ENCODE results near the gene NR3C1. TPM values are rescaled to one million over a fixed set of nuclear protein-coding genes. Genes with fewer than 3 reads are reported as not detected.
A peak's percentile ranks its signal among the peaks of the same experiment; 100 is the strongest.

The NR3C1 gene
- total and polyA plus RNA-seq, 2 of the 13 experiments (the other 11 are each of a cell fraction or from before 2014, with no cell fraction given): 10.0 to 24.3 TPM

- TF ChIP-seq ZNF609 (CRISPR knock-in tag; IDR thresholded peaks at IDR 0.05; ENCODE audit: borderline replicate concordance): no peak
- TF ChIP-seq ZMYM2 (CRISPR knock-in tag; IDR thresholded peaks at IDR 0.05): no peak
- no peak for TF ChIP-seq ZMYM4 (CRISPR knock-in tag; IDR thresholded peaks at IDR 0.05)
- no peak for TF ChIP-seq ZNF746 (CRISPR knock-in tag; IDR thresholded peaks at IDR 0.05)
- peak; percentile 27; the same call in 1 of the 2 replicates for TF ChIP-seq HOXA7 (CRISPR knock-in tag; IDR thresholded peaks at IDR 0.05)
- TF ChIP-seq ZNF83 (CRISPR knock-in tag; IDR thresholded peaks at IDR 0.05; ENCODE audit: borderline replicate concordance): no peak
- TF ChIP-seq ZNF431 (CRISPR knock-in tag; IDR thresholded peaks at IDR 0.05; ENCODE audit: borderline replicate concordance, low read depth): no peak
- no peak for TF ChIP-seq ATF7 (IDR thresholded peaks at IDR 0.05)
- no peak for TF ChIP-seq ATF7 (CRISPR knock-in tag; IDR thresholded peaks at IDR 0.05)
- TF ChIP-seq REST (IDR thresholded peaks at IDR 0.05; ENCODE audit: borderline replicate concordance in 1 of 2, low read depth in 1 of 2, low read length in 2 of 2): no peak
- TF ChIP-seq MZF1 (CRISPR knock-in tag; IDR thresholded peaks at IDR 0.05; ENCODE audit: borderline replicate concordance): no peak
- TF ChIP-seq ZBTB3 (CRISPR knock-in tag; IDR thresholded peaks at IDR 0.05; ENCODE audit: borderline replicate concordance, low read depth): no peak
- TF ChIP-seq KDM6A (CRISPR knock-in tag; IDR thresholded peaks at IDR 0.05; ENCODE audit: low read depth): no peak
- no peak for TF ChIP-seq ZUFSP (CRISPR knock-in tag; IDR thresholded peaks at IDR 0.05; ENCODE audit: borderline replicate concordance)
- 0 out of 2 replicates have a peak, but pooled peaks have one; percentile 6 for TF ChIP-seq CSRNP1 (CRISPR knock-in tag; IDR thresholded peaks at IDR 0.05)
Observed at GRCh38 chr5:143404416-143405062, 1.1 kb upstream of the NR3C1 start (continued).

Data from HepG2 (cell line).